Measurements from ENCODE around the gene VENTX. TPM values are rescaled to one million over a fixed set of nuclear protein-coding genes. Genes with fewer than 3 reads are reported as not detected.
A peak's percentile ranks its signal among the peaks of the same experiment; 100 is the strongest.

VENTX gene, protein sequence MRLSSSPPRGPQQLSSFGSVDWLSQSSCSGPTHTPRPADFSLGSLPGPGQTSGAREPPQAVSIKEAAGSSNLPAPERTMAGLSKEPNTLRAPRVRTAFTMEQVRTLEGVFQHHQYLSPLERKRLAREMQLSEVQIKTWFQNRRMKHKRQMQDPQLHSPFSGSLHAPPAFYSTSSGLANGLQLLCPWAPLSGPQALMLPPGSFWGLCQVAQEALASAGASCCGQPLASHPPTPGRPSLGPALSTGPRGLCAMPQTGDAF
- 1 to 10 TPM in 1 of 3 donors, under 1 TPM in 2; 0.09 to 1.2 (median 0.36) TPM for total RNA-seq
- long read RNA-seq, donor 1, partial matches to known transcripts: 0 of 1 reads
- long read RNA-seq, donor 1, other reads (novel, unspliced or antisense): 0 of 1 reads
- long read RNA-seq, donor 2: 0 reads

DNA sequence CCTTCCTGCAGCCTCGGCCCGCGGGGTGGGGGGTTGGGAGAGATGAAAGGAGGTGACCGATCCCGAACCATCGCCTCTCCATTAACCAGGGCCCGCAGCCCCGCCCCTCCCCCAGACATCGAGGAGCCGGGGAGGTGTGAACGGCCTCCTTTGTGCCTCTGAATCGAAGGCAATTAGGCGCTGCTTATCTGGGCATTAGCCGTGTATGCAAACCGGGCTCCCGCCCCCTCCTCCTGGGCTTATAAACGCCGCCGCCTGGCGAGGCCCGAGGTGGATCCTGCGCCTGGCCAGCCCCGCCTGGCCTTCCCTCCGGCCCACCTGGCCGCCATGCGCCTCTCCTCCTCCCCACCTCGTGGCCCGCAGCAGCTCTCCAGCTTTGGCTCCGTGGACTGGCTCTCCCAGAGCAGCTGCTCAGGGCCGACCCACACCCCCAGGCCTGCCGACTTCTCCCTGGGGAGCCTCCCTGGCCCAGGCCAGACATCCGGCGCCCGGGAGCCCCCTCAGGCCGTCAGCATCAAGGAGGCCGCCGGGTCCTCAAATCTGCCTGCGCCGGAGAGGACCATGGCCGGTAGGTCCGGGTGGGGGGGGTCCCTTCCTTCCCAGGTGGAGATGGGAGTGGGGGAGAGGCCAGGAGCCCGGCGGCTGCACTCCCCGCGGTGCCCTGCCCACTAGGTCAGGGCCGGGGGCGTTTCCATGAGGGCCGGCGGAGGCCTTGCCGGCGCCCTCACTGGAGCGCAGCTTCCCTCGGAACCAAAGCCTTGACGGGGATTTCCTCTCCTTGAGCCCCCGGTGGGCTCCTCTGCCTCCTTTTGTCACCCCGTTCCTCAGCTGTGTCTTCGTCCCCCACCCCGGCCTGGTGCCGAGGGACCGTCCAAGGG is at the start of gene VENTX:
VENTX (plus strand) TSS at position 268 of the 878 bp plus-strand sequence; CDS start at position 328, 60 bp downstream.
- H3K9me3 ChIP-seq: no peaks in the 10 kb centered on the region
- intact Hi-C loops (cut with DNase I, micrococcal nuclease): no loop called here
- TF ChIP-seq, protein P1, sequence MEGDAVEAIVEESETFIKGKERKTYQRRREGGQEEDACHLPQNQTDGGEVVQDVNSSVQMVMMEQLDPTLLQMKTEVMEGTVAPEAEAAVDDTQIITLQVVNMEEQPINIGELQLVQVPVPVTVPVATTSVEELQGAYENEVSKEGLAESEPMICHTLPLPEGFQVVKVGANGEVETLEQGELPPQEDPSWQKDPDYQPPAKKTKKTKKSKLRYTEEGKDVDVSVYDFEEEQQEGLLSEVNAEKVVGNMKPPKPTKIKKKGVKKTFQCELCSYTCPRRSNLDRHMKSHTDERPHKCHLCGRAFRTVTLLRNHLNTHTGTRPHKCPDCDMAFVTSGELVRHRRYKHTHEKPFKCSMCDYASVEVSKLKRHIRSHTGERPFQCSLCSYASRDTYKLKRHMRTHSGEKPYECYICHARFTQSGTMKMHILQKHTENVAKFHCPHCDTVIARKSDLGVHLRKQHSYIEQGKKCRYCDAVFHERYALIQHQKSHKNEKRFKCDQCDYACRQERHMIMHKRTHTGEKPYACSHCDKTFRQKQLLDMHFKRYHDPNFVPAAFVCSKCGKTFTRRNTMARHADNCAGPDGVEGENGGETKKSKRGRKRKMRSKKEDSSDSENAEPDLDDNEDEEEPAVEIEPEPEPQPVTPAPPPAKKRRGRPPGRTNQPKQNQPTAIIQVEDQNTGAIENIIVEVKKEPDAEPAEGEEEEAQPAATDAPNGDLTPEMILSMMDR (IDR thresholded peaks at IDR 0.05): no peak
- no peak within 1 kb of the TSS for H3K4me3 ChIP-seq
- ATAC-seq (no peak), DNase-seq (no peak)
- H3K36me3 ChIP-seq (ENCODE audit: low read depth): no peaks in the 10 kb centered on the region
- peaks cover 7% of the 10 kb centered on the region for H3K4me1 ChIP-seq (ENCODE audit: low read depth)

DNA sequence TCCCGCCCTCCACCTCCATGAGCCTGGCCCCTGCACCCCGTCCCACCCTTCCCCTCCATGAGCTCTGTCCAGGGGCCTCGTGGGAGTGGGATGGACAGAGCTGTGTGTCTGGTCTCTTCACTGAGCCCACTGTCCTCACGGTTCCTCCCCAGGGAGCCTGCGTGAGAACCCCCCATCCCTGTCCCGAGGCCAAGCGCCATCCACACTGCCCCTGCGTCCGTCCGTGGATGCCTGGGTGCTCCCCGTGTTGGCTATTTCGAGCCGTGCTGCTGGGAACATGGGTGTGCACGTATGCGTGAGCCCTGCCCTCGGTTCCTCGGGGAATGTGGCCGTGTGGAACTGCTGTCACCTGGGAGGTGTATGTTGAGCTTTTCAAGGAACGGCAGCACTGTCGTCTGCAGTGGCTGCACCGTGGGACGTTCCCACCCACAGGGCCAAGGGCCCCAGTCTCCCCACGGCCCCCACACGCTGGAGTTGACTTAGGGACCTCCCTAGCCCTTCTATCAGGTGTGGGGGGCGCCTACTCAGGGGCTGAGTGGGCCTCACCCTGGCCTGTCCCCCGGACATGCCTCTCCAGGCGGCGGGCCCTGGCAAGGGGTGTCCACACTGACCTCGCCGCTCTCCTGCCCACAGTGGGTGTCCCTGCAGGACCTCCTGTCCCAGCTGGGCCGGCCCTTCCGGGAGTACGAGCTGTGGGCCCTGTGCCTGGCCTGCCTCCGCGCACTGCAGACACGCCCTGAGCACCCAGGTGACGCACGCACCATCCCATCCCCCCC is 49.6 kb upstream of the VENTX start:
- no peaks in the 10 kb centered on the region for H3K4me1 ChIP-seq (ENCODE audit: low read depth)
- DNase-seq: peak in 1 of 3 donors; percentile 32
- no peak for ATAC-seq
- no peaks in the 10 kb centered on the region for H3K9me3 ChIP-seq
- H3K36me3 ChIP-seq (ENCODE audit: low read depth): no peaks in the 10 kb centered on the region
- H3K4me3 ChIP-seq: no peak overlapping the region
- TF ChIP-seq, protein P1 (IDR thresholded peaks at IDR 0.05): no peak
- intact Hi-C loops (cut with DNase I, micrococcal nuclease): no loop called here

DNA sequence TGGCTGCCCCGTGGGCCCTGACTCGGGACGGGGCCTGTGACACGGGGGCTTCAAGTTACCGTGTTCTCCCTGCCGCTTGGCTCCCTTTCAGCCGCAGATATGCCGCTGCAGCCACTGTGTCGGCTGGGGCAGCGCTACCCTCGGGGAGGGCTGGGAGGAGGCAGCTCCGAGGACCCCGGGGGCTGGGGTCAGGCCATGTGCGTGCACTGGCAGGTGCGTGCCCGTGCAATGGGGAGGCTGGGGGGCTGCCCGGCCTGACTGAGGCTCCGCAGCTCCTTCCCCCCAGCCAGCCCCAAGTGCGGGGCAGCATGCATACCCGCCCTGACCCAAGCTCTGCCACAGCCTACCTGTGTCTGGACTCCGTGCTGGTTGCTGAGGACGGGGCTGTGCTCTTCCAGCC is 48.4 kb upstream of the VENTX start:
- TF ChIP-seq, protein P1 (IDR thresholded peaks at IDR 0.05): no peak
- Histone ChIP-seq H3K36me3 (ENCODE audit: low read depth) (no peaks in the 10 kb centered on the region), H3K4me1 (ENCODE audit: low read depth) (no peaks in the 10 kb centered on the region), H3K4me3 (no peak overlapping the region), H3K9me3 (peaks cover 2% of the 10 kb centered on the region)
- DNase-seq: peak in 1 of 3 donors; percentile 43
- intact Hi-C loops (cut with DNase I, micrococcal nuclease): no loop called here
- no peak for ATAC-seq

DNA sequence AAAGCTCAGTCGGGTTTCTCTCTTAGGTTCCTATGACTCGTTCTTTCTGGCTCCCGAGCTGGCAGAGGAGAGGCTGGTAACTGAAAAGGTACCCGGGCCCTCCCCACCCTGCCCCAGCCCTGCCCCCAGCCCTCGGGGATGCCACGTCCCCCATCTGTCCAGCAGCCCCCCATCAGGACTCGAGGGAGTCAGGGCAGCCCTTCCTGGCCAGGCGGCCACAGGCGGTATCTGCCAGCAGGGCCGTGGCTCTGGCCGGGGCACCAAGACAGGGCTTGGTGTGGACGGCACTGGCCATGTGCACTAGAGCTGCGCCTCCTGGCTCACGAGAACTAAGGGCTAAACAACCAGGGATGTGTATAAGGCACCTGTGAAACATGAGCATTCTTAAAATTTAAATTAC is 47.9 kb upstream of the VENTX start:
- ATAC-seq: no peak
- no peaks in the 10 kb centered on the region for H3K36me3 ChIP-seq (ENCODE audit: low read depth)
- no peak for DNase-seq
- H3K4me1 ChIP-seq (ENCODE audit: low read depth): no peaks in the 10 kb centered on the region
- H3K9me3 ChIP-seq: peaks cover 2% of the 10 kb centered on the region
- intact Hi-C loops (cut with DNase I, micrococcal nuclease): no loop called here
- no peak overlapping the region for H3K4me3 ChIP-seq
- TF ChIP-seq, protein P1 (IDR thresholded peaks at IDR 0.05): no peak

DNA sequence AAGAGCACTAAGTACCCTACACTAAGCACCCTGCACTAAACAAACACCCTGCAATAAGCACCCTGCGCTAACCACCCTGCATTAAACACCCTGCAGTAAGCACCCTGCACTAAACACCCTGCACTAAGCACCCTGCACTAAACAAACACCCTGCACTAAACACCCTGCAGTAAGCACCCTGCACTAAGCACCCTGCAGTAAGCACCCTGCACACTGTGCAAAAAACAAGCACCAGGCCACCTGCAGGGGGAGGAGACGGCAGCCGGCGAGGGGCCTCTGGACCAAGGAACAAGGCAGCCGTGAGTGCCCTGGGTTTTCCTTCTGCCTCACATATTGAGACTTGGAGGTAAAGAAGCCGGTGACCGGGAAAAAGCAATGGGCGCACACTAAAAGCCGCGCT is 47.4 kb upstream of the VENTX start:
- Histone ChIP-seq H3K4me1 (ENCODE audit: low read depth) (no peaks in the 10 kb centered on the region), H3K9me3 (peaks cover 2% of the 10 kb centered on the region), H3K36me3 (ENCODE audit: low read depth) (no peaks in the 10 kb centered on the region), H3K4me3 (no peak overlapping the region)
- TF ChIP-seq, protein P1 (IDR thresholded peaks at IDR 0.05): no peak
- ATAC-seq (no peak), DNase-seq (no peak)
- intact Hi-C loops (cut with DNase I, micrococcal nuclease): no loop called here

Data from mucosa of descending colon (tissue), 3 donors.